Amygdala (tissue), 56 donors: Measurements from ENCODE around the gene PTP4A2.

ENCODE experiments used
- DNase-seq, 56 donors: peaks; one replicate each; lab custom pipeline; 2025; lab: John Stamatoyannopoulos, UW

Gene PTP4A2

DNA sequence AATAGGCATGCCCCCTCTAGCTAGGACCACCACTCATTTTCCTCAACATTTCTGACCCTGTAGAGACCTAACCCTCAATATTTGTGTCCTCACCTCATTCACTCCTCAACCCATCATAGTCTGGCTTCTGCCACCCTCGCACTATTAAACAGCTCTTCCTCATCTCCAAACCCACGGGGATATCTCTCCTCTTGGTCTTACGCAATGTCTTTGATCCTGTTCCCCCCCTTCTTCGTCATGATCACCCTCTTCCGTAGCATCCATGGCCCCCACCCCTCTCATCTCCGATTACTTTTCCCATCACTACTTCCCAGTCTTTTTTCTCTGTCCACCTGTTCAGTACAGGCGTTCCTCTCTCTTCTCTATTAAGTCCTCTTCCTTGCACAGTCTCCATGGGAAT is 70.6 kb downstream of the PTP4A2 start:
- DNase-seq = no peak

DNA sequence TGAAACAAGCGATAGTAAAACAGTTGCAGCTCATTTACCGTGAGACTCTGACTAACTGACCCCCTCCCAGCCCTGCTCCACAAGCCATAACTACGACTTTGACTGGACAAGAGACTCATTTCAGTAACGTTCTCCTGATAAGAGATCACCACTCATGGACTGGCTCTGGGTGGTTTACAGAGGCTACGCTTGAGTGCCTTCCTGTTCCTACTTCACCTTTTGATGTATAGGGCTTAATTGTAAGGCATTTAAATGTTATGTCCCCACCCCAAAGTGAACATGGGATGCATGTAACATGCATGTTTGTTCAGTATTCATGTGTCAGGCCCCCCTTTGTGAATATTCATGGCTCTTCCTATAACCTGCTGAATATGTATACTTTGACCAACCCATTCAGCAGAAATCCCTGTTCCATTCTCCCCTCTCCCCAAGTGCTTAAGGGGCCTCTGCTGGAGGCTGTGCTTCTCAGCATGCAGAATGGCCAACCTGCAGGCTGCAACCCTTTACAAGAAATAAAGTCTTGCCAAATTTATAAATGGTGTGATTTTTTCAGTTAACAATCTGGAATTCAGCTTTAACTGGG is 71.6 kb downstream of the PTP4A2 start:
- DNase-seq = no peak

- DNase-seq = no peak
Observed at GRCh38 chr1:31865728-31866449, 72.3 kb downstream of the PTP4A2 start.

DNA sequence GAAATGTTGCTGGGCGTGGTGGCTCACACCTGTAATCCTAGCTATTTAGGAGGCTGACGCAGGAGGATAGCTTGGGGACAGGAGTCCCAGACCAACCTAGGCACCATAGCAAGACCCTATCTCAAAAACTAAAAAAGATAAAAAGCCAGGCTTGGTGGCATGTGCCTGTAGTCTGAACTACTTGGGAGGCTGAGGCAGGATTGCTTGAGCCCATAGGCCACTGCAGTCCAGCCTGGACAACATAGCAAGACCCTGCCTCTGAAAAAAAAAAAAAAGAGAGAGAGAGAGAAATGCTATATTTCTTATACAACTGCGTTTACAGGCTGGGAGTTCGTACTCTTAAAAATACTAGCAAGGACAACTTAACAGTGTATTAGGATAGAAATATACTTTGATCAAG is 76.1 kb downstream of the PTP4A2 start:
- no peak for DNase-seq

- DNase-seq = no peak
Observed at GRCh38 chr1:31861346-31861745, 76.8 kb downstream of the PTP4A2 start.

- DNase-seq = no peak
Observed at GRCh38 chr1:31860581-31860980, 77.6 kb downstream of the PTP4A2 start.

GRCh38 chr1:31859719-31860118 is 78.4 kb downstream of the PTP4A2 start:
- DNase-seq = no peak

- DNase-seq = no peak
Observed at GRCh38 chr1:31859044-31859443, 79.1 kb downstream of the PTP4A2 start.

- no peak for DNase-seq
Observed at GRCh38 chr1:31857863-31858262, 80.3 kb downstream of the PTP4A2 start.
